Activated gamma-delta T cell treated with Interleukin-2 at 50 U/mL for 16 hours (primary cell): ENCODE measurements around the gene ZNF346.
A peak's percentile ranks its signal among the peaks of the same experiment; 100 is the strongest.
"Not testable (repeated sequence)": the region's sequence is repeated elsewhere in the genome, so short reads cannot be mapped to it uniquely, and the experiment has no call there.

Experiments
- DNase-seq: peaks from one replicate; pipeline ENCODE4 v3.0.0-alpha.2; 2020

The ZNF346 gene

GRCh38 chr5:177022386-177023302 is at the start of gene ZNF346:
Gene ZNF346, plus strand, starts transcription at chr5:177022696. Its CDS starts 43 bp downstream, at chr5:177022739.
- DNase-seq: peak; percentile 89

GRCh38 chr5:176979669-176980068 is 42.8 kb upstream of the ZNF346 start:
- no peak for DNase-seq

- DNase-seq: no peak
Observed at GRCh38 chr5:176980818-176981217, 41.7 kb upstream of the ZNF346 start.

GRCh38 chr5:176983112-176983511 is 39.4 kb upstream of the ZNF346 start:
- DNase-seq: not testable (repeated sequence)

- not testable (repeated sequence) for DNase-seq
Observed at GRCh38 chr5:176983593-176983992, 38.9 kb upstream of the ZNF346 start.

- not testable (repeated sequence) for DNase-seq
Observed at GRCh38 chr5:176984176-176984575, 38.3 kb upstream of the ZNF346 start.

- DNase-seq: peak; percentile 38
Observed at GRCh38 chr5:176985516-176985915, 37.0 kb upstream of the ZNF346 start.

GRCh38 chr5:176986280-176986679 is 36.2 kb upstream of the ZNF346 start:
- DNase-seq: no peak

- DNase-seq: no peak
Observed at GRCh38 chr5:176987583-176987982, 34.9 kb upstream of the ZNF346 start.

- not testable (repeated sequence) for DNase-seq
Observed at GRCh38 chr5:176993081-176993480, 29.4 kb upstream of the ZNF346 start.

GRCh38 chr5:176994460-176995121 is 27.9 kb upstream of the ZNF346 start:
- DNase-seq: no peak

GRCh38 chr5:176995122-176995490 is 27.4 kb upstream of the ZNF346 start:
- no peak for DNase-seq

GRCh38 chr5:176995896-176996767 is 26.4 kb upstream of the ZNF346 start:
- DNase-seq: no peak

GRCh38 chr5:176996780-176997179 is 25.7 kb upstream of the ZNF346 start:
- no peak for DNase-seq

- DNase-seq: no peak
Observed at GRCh38 chr5:176998828-176999227, 23.7 kb upstream of the ZNF346 start.

- not testable (repeated sequence) for DNase-seq
Observed at GRCh38 chr5:176999526-176999925, 23.0 kb upstream of the ZNF346 start.

- no peak for DNase-seq
Observed at GRCh38 chr5:177003649-177004048, 18.8 kb upstream of the ZNF346 start.

GRCh38 chr5:177004961-177005360 is 17.5 kb upstream of the ZNF346 start:
- no peak for DNase-seq

GRCh38 chr5:177005619-177006264 is 16.8 kb upstream of the ZNF346 start:
- peak; percentile 39 for DNase-seq

- DNase-seq: peak; percentile 90
Observed at GRCh38 chr5:177006265-177006972, 16.1 kb upstream of the ZNF346 start, which contains the start of gene UIMC1. Gene UIMC1, minus strand, starts transcription at chr5:177006779. Its CDS starts 24,164 bp downstream, at chr5:176982615.

GRCh38 chr5:177008716-177009115 is 13.8 kb upstream of the ZNF346 start:
- DNase-seq: no peak

GRCh38 chr5:177010153-177010552 is 12.3 kb upstream of the ZNF346 start:
- DNase-seq: no peak
